ENCODE measurements around the gene C10orf105.
A peak's percentile ranks its signal among the peaks of the same experiment; 100 is the strongest.

The C10orf105 gene, protein sequence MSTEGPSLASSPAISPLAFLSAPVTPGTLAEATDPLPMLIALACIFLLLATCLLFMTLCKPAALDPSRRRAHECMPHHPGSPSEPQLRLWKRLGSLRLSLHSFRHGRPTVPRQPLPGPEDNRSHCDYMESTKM

DNA sequence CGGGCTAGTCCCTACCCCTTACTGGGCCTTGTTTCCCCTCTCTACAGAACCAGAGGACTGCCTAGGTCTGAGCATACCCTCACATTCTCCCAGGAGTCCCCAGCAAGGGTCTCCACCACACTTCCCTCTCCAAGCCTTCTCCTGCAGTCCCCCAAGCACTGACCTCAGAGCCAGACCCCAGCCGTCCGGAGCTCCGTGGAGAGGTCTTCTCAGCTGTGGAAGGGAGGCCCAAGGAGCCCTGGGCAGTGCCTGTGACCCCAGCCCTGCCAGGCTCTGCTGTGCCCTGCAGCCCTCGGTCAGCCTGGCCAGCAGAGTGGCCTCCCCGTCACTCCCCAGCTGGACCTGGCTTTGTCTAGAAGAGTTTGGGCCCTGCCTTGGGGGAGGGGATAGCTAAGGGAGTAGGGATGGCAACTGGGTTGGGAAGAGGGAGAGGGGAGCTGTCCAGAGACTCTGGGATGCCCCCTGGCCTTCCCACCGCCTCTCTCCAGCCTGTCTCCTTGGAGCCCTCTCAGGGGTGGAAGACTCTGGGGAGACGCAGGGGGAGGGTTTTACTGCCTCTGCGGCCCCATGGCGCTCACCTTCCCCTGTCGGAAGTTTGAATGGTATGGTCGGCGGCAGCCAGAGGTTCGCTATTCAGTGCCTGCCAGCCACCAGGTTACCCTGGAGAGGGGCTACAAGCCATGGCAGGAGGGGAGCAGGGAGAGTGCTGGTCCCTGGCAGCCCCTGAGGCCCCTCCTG, at the start of gene C10orf105:
Gene C10orf105, minus strand, starts transcription at position 315 of the 738 bp plus-strand sequence. CDS start 3,441 bp downstream, outside the sequence.
- no peak for DNase-seq

DNA sequence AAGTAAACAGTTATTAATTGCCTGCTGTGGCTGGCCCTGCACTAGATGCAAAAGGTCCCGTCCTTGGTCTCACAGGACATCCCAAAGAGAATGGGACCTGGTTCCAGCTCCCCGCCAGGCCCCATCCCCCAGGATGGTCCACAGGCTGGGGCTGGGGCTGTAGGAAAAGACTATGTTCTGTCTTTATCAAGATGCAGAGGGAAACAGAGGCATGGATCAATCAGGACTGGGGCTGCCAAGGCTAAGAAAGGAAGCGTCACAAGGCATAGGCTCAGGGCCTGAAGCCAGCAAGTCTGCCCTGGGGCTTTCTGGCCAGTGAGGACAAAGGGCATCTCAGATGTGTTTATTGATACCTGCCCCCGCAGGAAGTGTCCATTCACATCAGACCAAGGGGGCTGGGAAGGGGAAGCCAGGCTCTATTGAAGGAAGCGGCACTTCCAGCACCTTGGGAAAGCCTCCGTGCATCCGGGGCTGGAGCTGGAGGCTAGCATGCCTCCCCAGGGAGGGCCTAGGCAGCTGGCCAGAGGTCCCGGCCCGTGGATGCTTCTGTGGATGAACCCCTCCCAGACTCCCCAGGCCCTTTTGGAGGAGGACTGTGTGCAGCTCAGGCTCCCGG, 48.0 kb upstream of the C10orf105 start:
- DNase-seq = no peak

DNA sequence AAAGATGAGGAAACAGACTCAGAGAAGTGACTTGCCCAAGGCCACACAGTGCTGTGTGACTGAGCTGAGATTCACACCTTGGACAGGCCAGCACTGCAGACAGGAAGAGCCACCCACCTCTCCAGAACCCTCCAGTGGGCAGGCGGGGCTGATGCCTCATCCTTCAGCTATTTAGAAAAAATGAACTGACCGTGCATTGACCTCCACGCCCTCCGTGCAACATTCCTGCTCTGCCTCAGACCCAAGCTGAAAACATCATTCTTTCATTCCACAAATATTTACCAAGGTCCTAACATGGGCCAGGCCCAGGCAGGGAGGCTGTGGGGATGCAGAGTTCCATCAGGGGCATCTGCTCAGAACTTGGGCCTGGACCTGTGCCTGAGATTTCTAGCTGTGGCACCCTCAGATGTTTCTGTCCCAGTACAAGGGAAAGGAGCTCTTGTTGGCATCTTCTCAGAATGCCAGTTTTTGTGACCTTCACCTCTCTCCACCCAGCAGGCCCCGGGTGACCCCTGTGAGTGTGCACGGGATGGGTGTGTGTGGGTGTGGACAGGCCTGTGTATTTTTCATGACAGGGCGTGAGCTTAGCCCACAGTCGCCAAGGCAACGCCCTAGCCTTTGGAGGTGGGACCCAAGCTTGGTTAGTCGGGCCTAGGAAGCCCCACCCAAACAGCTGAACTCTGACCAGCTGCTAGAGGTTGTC, 47.3 kb upstream of the C10orf105 start:
- DNase-seq = no peak

DNA sequence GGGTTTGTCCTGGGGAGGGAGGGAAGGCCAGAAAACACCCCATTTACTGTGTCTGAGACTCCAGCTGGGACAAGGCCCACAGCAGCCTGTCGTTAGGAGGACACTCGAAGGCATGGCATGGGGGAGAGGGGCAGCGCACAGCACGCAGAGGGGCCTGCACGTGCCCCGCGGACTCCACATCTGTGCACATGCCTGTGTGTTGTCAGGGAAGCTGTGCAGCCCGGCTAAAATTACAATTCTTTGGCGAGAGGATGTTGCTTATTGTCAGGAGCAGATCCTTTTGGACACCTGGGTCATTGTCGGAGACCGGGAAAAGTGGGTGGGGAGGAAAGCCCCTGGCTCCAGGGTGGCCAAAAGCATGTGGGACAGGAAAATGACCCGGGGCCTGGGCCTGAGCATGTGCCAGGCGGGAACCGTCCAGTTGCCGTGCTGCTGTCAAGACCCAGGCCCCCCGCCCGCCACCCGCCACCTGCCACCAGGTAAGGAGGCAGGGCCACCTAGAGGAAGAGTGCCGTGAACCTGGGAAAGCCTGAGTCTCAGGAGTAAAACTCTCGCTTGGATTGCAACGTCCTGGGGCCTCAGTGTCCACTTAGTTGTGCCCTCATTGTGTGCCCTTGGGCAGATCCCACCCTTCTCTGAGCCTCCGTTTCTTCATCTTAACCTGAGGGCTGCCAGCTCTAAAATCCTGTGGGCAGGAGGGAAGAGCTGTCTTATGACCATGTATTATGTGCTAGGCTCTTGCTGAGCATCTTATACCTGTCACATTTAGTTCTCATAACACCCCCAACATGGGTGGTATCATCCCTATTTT, 46.5 kb upstream of the C10orf105 start:
- DNase-seq = no peak

DNA sequence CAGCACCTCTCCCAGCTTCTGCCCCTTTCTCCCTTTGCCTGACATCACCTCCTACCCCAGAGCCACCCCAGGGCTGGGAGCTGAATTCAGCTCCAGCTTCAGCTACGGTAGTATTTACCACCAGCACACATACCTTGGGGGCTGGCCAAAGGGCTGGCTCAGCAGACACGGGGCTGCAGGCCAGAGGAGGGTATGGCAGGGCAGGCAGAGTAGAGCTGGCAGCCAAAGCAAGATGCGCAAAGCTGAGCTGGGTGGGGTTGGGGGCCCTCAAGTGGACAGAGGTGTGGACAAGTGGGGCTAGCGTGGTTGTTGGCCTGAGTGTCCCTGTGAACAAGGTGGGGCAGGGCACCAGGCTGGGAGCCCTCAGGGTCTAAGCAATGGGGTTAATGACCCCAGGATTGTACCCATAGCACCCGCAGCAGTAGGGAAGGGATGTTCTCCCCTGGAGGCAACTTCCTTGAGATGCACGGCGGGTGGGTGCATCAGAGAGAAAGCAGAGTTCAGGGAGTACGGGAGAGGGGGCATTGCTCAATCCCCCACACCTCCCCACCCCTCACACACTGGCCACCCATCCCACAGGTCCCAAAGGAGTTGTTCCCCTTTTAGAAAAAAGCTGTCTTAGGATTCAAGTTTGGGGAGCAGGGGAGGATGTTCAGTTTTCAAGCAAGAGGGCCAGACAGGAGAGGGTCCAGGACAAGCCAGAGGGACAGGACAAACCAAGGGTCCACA, 45.8 kb upstream of the C10orf105 start:
- no peak for DNase-seq

DNA sequence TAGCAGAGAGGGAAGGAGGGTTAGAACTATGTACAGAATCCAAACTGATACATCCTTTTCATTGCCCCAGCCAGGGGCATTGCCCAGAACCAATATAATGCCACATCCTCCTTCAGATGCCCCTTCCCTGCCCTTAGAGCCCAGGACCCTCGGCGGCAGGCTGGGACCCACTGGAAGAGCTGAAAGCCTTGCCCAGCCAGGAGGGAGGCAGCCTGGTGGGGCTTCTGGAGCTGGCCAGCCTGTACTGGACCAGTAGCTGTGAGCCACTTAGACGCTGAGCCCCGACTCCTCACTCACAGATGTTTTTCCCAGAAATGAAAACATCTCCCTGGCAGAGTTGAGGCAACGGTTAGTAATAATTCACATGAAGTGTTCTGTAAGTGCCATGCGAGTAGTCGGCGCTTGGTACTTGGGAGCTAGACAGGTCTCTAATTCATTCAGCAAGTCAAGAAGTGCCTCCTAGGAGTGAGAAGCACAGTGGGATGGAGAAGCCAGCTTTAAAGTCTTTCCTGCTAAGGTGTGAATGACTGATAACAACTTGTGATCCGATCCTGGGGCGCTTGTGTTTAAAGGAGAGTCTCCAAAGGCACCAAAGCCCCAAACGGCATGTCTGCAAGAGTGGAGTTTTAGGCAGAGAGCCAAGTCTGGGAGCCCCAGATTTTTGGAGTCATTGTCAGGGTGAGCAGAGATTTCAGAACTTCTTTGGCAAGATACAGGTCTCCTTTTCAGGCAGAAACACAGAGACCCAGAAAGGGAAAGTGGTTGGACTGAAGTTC, 44.0 kb upstream of the C10orf105 start:
- no peak for DNase-seq

DNA sequence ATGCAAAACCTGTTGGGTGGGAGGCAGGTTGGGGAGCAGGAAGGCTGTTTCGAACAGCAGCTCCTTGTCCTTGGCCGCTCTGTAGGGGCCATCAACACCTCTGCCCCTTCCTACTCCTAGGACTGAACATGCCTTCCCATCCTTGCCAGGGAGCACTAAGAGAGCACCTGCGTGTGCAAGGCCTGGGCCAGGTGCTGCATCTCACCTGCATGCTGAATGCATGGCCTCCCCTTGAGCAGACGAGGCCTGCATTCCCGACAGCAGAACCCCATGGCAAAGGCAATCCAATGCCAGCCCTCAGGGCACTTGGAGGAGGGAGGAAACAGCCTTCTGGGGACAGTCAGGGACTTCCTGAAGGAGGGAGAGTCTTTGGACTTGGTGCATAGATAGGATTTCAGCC, 42.7 kb upstream of the C10orf105 start:
- DNase-seq = no peak

DNA sequence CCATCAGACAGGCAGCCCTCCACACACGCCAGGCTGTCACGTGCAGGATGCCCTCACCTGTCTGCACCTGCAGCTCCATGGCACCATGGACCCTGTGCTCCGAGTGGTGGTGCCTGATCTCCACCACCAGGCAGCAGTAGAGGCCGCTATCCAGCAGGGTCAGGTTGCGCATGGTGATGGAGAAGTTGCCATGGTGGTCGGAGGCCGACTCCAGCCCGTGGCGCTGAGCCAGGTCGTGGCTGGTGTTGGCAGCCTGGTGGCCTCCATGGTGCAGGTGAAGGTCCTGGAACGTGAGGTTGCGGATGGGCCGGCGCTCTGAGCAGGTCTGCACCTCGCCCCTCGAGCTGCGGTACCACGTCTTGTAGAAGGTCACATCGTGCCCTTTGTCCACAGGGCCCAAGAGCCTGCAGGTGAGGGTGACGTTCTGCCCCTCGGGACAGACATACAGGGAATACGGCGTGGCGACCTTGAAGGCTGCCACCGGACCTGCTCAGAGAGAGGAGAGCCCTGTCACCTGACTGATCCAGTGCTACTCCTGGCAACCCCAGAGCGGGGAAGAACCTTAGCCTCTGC, 42.0 kb upstream of the C10orf105 start:
- DNase-seq = no peak

DNA sequence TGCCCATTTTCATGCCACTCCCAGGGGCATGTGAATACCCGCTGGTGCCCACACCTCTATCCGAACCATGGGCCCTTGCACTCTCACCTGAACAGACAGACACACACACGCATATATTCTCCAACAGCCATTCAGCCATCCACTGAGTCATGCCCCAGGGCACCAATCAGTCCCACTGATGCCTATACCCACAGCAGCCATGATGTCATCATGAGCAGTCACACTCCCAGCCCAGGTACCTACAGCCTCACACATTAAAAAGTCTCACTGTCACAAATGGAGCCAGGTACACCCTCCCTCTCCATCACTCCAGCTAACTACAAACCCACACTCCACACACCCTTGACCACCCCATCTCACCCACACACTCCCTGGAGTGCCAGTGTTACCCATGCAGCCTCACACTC, 41.5 kb upstream of the C10orf105 start:
- DNase-seq = no peak

DNA sequence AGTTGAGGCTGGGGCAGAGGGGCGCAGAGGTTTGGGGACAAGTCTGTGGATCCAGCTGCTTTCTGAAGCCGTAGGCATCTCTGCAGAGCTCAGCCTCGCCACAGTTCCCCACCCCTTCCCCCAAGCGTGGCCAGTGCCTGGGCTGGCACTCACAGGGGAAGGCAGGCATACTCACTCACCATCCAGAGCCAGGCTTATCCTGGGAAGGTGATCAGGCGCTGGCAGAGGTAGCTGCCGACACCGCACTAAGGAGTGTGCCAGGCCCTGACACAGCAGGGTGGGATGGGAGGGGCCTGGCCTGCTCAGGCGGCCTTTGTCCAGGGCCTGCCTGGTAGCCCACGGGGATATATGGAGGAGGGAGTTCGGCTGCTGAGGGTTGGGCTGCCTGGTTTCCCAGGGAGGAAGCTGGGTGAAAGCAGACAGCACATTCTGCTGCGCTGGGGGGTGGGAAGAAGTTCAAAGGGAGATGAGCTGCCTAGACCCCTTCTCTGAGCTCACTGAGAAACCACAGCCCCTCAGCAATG, 37.9 kb upstream of the C10orf105 start:
- no peak for DNase-seq

DNA sequence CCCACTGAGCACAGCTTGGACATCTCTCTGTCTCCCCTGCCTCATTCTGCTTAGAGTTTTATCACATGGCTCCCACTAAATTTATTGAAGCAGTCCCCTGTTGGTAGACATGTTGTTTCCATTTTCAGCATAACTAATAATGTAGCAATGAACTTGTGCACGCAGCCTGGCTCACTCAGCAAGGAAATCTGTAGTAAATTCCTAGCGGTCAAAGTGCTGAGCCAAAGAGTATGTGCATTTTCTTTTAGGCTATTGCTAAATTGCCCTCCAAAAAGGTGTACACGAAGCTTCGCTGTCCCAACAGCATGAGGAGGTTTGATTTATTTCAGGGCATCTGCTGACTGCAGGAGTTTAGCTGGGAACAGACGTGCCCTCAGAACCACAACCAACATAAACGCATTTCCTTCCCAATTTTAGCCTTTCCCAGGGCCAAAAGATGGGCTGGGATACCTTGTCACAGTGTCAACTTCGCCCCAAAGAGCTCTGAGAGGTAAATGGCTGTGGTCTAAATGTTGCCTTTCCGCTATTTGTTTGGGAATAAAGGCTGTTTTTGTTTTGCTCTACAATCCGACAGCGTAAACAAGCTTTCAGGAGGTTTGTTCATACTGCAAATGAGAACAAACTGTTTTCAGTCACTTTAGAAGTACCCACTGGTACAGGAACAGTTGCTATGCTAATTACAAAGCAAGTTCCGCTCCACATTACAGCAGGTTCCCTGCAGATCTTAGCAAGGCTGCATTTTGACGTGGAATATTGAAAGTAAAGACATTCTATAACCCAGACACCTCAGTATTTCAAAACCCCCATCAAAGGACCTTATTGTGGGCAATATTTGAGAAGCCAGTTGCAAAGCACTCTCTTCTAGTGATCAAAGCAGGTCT, 37.0 kb upstream of the C10orf105 start:
- no peak for DNase-seq

DNA sequence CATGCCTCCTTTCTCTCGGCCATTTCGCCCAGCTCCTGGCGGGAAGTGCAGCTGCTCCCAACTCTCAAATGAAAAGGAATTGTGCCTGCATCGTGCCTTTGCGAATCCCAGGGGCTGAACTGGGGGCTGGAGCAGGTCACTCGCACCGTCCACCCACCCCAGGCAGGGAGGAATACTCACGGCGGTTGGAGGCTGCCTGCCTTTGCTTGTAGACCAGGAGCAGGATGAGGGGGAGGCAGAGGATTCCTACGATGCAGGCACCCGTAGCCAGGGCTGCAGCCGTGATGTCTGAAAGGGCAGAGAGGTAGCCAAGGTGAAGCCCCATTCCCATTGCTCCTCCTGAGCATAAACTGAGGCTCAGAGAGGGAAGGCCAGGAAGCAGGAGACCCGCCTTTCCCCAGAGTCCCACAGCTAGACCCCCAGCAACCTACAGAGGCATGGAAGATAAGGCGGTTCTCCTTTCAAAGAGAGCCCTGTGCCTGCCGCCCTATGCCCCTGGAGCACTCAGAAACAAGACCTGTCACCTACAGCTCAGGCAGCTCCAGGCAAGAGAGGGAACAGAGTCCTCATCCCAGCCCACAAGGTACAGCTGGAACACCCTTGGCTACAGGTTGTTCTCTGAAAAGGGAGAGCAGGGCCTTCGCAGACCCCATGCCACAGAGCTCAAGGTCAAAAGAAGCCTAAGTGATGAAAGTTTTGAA, 35.8 kb upstream of the C10orf105 start:
- DNase-seq = no peak

DNA sequence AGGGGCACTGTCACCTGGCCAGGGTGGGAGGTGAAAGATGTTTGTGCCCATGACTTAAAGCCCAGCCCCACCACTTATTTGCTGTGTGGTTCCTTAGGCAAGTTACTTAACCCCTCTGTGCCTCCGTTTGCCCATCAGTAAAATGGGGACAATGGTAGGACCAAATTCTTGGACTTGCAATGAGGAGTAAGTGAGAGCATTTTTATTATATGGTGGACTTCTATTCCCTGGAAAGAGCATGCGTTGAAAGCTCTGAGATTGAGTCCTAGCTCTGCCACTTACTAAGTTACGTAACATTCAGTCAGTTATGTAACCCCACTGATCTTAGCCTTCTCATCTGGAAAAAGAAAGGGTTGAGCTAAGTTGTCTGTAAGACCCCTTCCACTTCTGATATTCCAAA, 35.0 kb upstream of the C10orf105 start:
- peak; percentile 27 to 42 for DNase-seq

DNA sequence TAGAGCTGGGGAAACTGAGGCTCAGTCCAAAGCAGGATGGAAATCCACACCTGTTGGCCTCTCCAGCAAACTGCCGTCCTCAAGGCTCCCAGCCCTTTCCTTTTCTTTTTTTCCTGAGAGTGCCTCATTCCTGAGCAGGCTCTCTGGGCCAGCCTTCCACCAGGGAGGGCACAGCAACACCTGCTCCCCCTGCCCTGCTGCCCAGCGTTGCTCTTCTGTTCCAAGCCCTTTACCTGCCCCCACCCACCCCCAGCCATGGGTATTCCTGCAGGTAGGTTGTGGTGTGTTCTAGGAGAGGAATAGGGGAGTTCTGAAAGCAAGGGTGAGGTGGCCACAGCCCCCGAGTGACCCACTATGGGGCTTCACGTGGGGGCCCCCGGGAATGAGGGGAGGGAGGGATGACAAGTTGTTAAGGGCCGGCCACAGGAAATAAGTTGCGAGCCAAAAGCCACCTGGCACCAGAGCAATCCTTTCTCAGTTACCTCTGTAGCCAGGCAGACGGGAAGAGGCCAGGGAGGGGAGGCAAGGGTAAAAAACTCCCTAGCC, 34.5 kb upstream of the C10orf105 start:
- no peak for DNase-seq

DNA sequence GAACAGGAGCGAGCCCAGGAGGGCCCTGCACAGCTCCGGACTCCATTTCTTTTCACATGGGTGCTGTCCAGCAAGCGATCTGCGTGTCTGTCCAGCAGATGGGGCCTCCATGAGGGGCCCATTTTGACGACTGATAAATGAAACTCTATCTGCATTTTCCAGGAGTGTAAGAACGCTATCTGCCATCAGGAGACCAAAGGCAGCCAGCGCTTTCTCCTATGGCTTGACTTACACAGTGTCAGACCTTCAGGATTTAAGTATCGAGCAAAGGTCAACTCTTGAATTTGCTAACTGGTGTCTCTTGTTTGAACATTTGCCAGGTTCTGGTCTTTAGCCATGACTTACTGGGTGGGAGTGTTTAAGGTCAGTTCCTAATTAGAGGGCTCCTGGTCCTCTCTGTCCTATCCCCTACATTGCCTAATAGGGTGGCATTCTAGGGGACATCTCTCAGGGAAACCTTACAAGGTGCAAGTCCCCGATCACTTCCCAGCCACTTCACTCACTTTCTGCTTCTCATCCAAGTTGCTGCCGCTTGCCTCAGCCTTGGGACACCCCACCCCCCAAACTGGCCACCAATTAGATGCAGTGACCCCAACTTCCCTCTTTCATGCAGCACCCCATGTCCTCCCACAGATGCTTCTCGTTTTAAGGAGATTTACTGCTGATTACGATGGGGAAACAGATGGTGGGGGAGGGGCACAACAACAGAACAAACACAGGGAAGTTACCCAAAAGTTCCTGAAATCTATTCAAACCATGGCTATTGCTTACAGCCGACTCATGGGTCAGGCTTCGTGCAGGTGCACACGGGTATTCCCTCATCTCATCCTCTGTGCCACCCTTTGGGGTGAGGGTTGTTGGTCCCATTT, 33.7 kb upstream of the C10orf105 start:
- peak; percentile 90 to 91 for DNase-seq

DNA sequence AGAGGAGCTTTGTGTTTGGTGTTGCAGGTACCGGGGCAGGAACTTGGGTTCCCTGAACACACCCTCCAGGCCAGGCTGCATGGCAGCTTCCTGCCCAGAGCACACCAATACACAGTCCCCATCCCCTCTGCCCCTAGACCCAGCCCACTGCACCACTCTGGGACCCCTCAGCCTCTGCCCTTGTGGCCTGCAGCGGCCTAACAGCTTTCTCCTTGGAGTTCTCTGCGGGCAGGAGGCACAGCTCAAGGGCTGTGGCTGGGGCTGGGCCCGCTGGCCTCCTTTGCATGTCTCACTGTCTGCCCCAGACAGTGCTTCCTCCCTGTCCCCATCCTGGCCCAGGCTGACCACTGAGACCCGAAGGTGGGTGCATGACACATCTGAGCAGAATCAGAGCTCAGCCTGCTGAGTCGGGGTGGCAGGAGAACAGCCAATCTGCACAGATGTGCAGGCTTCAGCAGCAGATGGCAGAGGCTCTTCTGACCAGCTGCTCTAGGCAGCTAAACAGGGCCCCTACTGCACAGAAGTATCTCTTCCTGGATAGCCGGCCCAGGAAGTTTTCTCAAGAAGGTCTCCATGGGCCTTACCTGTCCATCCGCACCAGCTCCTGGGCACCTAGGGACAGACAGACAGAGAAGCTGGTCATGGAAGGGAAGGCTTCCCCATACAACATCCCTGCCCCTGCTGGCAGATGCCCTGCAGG, 33.0 kb upstream of the C10orf105 start:
- no peak for DNase-seq

Data from Kasumi-1 (cell line).